HEK293 (cell line): Measurements from ENCODE around the gene CD47.

Experiments used
- CTCF ChIA-PET: fragments of 350-600 bp; formaldehyde crosslinking; extraction: SDS; loops from one replicate; lab custom pipeline; 2021; ENCODE audit warnings: antibody characterized with exemption; lab: Yijun Ruan, JAX
- POLR2A ChIA-PET: fragments of 300-600 bp; formaldehyde crosslinking; extraction: SDS; loops from one replicate; lab custom pipeline; 2020; ENCODE audit warnings: antibody characterized with exemption, inconsistent platforms; lab: Yijun Ruan, JAX
- H3K27ac ChIP-seq: fragments of 200-500 bp; sonication (Bioruptor generic); 2 replicates; pipeline ENCODE4 v1.5.1; 2014; ENCODE audit warnings: low read depth, low read length, control low read depth, inconsistent platforms; ENCODE audit errors: extremely low read depth
- H3K36me3 ChIP-seq, 2 experiments: fragments of 200-500 bp in 1 of 2; sonication (Bioruptor generic) in 1 of 2; 1 replicate in 1 of 2; 2 replicates in 1 of 2; pipeline ENCODE4 v1.5.1; 2014 to 2017; ENCODE audit warnings: inconsistent platforms in 2 of 2, low read length in 2 of 2; ENCODE audit not compliant: control insufficient read depth in 2 of 2, insufficient read depth in 1 of 2
- H3K4me1 ChIP-seq: fragments of 200-500 bp; sonication (Bioruptor generic); 2 replicates; pipeline ENCODE4 v1.5.1; 2014; ENCODE audit warnings: mild to moderate bottlenecking, low read length, inconsistent platforms; ENCODE audit not compliant: control insufficient read depth, insufficient read depth
- H3K4me3 ChIP-seq: 2 replicates; pipeline ENCODE4 v1.5.1; 2011; ENCODE audit warnings: low read depth, mild to moderate bottlenecking, control low read depth, low read length, moderate library complexity
- H3K9me3 ChIP-seq: fragments of 200-500 bp; sonication (Bioruptor generic); 2 replicates; pipeline ENCODE4 v1.5.1; 2014; ENCODE audit warnings: low read depth, low read length, inconsistent platforms; ENCODE audit not compliant: control insufficient read depth, insufficient read depth
- IKZF3 ChIP-seq: fragments of 450-650 bp; IDR thresholded peaks from 2 replicates; pipeline ENCODE4 v1.5.0; 2018; ENCODE audit warnings: missing biosample characterization, mild to moderate bottlenecking, missing genetic modification characterization, moderate library complexity
- MZF1 ChIP-seq: fragments of 450-650 bp; formaldehyde crosslinking; IDR thresholded peaks from 2 replicates; pipeline ENCODE4 v1.5.1; 2017; ENCODE audit warnings: missing biosample characterization, missing genetic modification characterization, borderline replicate concordance
- PRDM1 ChIP-seq: fragments of 450-650 bp; formaldehyde crosslinking; IDR thresholded peaks from 2 replicates; pipeline ENCODE4; 2016; ENCODE audit warnings: missing biosample characterization, missing genetic modification characterization
- YY1 ChIP-seq: fragments of 450-650 bp; formaldehyde crosslinking; IDR thresholded peaks from 2 replicates; pipeline ENCODE4 v1.5.1; 2018; ENCODE audit warnings: missing biosample characterization, missing genetic modification characterization
- ZEB2 ChIP-seq: fragments of 450-650 bp; formaldehyde crosslinking; IDR thresholded peaks from 2 replicates; pipeline ENCODE4 v1.5.1; 2016; ENCODE audit warnings: missing biosample characterization, missing genetic modification characterization
- ZIC2 ChIP-seq: fragments of 450-650 bp; formaldehyde crosslinking; IDR thresholded peaks from 2 replicates; pipeline ENCODE4 v1.5.1; 2016; ENCODE audit warnings: missing biosample characterization, missing genetic modification characterization
- ZNF112 ChIP-seq: fragments of 450-650 bp; formaldehyde crosslinking; IDR thresholded peaks from 2 replicates; pipeline ENCODE4 v1.5.0; 2017; ENCODE audit warnings: missing biosample characterization, missing genetic modification characterization
- ZNF174 ChIP-seq: fragments of 450-650 bp; formaldehyde crosslinking; IDR thresholded peaks from 2 replicates; pipeline ENCODE4 v1.5.0; 2017; ENCODE audit warnings: missing biosample characterization, mild to moderate bottlenecking, missing genetic modification characterization
- ZNF202 ChIP-seq: fragments of 450-650 bp; formaldehyde crosslinking; IDR thresholded peaks from 2 replicates; pipeline ENCODE4 v1.5.1; 2016; ENCODE audit warnings: missing biosample characterization, missing genetic modification characterization, borderline replicate concordance
- ZNF211 ChIP-seq: fragments of 450-650 bp; formaldehyde crosslinking; IDR thresholded peaks from 2 replicates; pipeline ENCODE4 v1.5.1; 2016; ENCODE audit warnings: low read depth, missing biosample characterization, missing genetic modification characterization
- ZNF311 ChIP-seq: fragments of 450-650 bp; formaldehyde crosslinking; IDR thresholded peaks from 2 replicates; pipeline ENCODE4 v1.5.1; 2017; ENCODE audit warnings: missing biosample characterization, missing genetic modification characterization, borderline replicate concordance
- ZNF350 ChIP-seq: fragments of 450-650 bp; formaldehyde crosslinking; IDR thresholded peaks from 2 replicates; pipeline ENCODE4 v1.5.0; 2017; ENCODE audit warnings: missing biosample characterization, mild to moderate bottlenecking, missing genetic modification characterization
- ZNF426 ChIP-seq: fragments of 450-650 bp; formaldehyde crosslinking; IDR thresholded peaks from 2 replicates; pipeline ENCODE4 v1.5.1; 2017; ENCODE audit warnings: missing biosample characterization, missing genetic modification characterization, mild to moderate bottlenecking, inconsistent platforms, moderate library complexity
- ZNF544 ChIP-seq: fragments of 450-650 bp; formaldehyde crosslinking; IDR thresholded peaks from 2 replicates; pipeline ENCODE4 v1.5.0; 2017; ENCODE audit warnings: missing biosample characterization, missing genetic modification characterization
- ZNF548 ChIP-seq: fragments of 450-650 bp; formaldehyde crosslinking; IDR thresholded peaks from 2 replicates; pipeline ENCODE4 v1.5.1; 2016; ENCODE audit warnings: missing biosample characterization, missing genetic modification characterization
- ZNF600 ChIP-seq: fragments of 450-650 bp; formaldehyde crosslinking; IDR thresholded peaks from 2 replicates; pipeline ENCODE4 v1.5.1; 2016; ENCODE audit warnings: missing biosample characterization, missing genetic modification characterization
- ZNF629 ChIP-seq: fragments of 450-650 bp; formaldehyde crosslinking; IDR thresholded peaks from 2 replicates; pipeline ENCODE4 v1.5.1; 2017; ENCODE audit warnings: missing biosample characterization, missing genetic modification characterization
- ZNF654 ChIP-seq: fragments of 450-650 bp; formaldehyde crosslinking; IDR thresholded peaks from 2 replicates; pipeline ENCODE4 v1.5.1; 2016; ENCODE audit warnings: low read depth, missing biosample characterization, missing genetic modification characterization
- ZNF777 ChIP-seq: fragments of 450-650 bp; formaldehyde crosslinking; IDR thresholded peaks from 2 replicates; pipeline ENCODE4 v1.5.1; 2017; ENCODE audit warnings: missing biosample characterization, missing genetic modification characterization, borderline replicate concordance
- ZNF843 ChIP-seq: fragments of 450-650 bp; formaldehyde crosslinking; IDR thresholded peaks from 2 replicates; pipeline ENCODE4 v1.5.1; 2016; ENCODE audit warnings: missing biosample characterization, missing genetic modification characterization
- TF ChIP-seq, protein P1 (sequence below): fragments of 450-650 bp; formaldehyde crosslinking; conservative IDR thresholded peaks from 2 replicates; pipeline ENCODE4 v1.5.1; 2016; ENCODE audit warnings: low read depth, missing biosample characterization, missing genetic modification characterization
- TF ChIP-seq, protein P2 (sequence below): fragments of 450-650 bp; formaldehyde crosslinking; IDR thresholded peaks from 2 replicates; pipeline ENCODE4 v1.5.1; 2016; ENCODE audit warnings: missing biosample characterization, missing genetic modification characterization
- TF ChIP-seq, protein P3 (sequence below): fragments of 450-650 bp; IDR thresholded peaks from 2 replicates; pipeline ENCODE4 v1.5.1; 2018; ENCODE audit warnings: missing biosample characterization, missing genetic modification characterization

Gene CD47

DNA sequence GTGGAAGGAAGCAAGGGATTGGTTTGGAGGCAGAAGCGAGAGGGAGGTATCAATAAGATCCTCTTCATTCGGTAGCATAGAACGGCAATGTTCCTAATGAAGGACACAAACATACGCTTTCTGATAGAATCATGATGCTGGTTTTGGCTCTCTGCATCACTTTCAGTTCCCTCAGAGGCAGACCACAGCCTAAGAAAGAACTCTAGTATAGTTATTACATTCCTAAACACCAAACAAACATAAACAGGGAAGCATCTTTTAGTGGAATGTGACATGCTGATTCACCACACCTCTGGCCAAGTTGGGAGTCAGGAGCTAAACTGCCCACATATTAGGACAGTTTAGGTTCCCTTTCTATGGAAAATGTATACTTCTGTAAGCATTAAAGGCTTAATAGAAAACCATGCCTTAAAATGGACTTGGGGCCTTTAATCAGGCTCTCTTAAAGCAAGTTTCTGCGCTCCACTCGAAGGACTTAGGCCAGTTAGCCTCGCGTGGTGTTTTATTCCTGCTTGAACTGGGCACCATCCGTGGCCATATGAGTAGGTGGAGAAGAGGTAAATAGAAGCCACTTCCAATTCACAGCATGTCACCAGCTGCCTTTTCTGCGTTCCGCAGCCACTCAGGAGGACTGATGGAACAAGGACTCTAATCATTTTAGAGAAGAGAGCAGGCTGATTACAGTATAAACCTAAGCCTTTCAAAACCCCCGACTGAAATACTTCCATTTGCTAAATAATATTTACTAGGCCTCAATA lies 53.7 kb downstream of the CD47 start:
- no peak for TF ChIP-seq ZNF112
- no peak for TF ChIP-seq ZNF174
- TF ChIP-seq, protein P1, sequence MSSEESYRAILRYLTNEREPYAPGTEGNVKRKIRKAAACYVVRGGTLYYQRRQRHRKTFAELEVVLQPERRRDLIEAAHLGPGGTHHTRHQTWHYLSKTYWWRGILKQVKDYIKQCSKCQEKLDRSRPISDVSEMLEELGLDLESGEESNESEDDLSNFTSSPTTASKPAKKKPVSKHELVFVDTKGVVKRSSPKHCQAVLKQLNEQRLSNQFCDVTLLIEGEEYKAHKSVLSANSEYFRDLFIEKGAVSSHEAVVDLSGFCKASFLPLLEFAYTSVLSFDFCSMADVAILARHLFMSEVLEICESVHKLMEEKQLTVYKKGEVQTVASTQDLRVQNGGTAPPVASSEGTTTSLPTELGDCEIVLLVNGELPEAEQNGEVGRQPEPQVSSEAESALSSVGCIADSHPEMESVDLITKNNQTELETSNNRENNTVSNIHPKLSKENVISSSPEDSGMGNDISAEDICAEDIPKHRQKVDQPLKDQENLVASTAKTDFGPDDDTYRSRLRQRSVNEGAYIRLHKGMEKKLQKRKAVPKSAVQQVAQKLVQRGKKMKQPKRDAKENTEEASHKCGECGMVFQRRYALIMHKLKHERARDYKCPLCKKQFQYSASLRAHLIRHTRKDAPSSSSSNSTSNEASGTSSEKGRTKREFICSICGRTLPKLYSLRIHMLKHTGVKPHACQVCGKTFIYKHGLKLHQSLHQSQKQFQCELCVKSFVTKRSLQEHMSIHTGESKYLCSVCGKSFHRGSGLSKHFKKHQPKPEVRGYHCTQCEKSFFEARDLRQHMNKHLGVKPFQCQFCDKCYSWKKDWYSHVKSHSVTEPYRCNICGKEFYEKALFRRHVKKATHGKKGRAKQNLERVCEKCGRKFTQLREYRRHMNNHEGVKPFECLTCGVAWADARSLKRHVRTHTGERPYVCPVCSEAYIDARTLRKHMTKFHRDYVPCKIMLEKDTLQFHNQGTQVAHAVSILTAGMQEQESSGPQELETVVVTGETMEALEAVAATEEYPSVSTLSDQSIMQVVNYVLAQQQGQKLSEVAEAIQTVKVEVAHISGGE (tag by site-specific recombination): no peak
- no peak for TF ChIP-seq ZNF600
- TF ChIP-seq ZNF777 (tag by site-specific recombination): no peak
- TF ChIP-seq ZNF311 (tag by site-specific recombination): no peak
- no peak for TF ChIP-seq ZIC2 (tag by site-specific recombination)
- no peak for TF ChIP-seq ZNF211
- no peak for TF ChIP-seq ZNF843
- no peak for TF ChIP-seq ZNF629 (tag by site-specific recombination)
- no peak for TF ChIP-seq MZF1 (tag by site-specific recombination)
- TF ChIP-seq ZNF426 (tag by site-specific recombination): no peak
- TF ChIP-seq ZNF202 (tag by site-specific recombination): no peak
- TF ChIP-seq, protein P2, sequence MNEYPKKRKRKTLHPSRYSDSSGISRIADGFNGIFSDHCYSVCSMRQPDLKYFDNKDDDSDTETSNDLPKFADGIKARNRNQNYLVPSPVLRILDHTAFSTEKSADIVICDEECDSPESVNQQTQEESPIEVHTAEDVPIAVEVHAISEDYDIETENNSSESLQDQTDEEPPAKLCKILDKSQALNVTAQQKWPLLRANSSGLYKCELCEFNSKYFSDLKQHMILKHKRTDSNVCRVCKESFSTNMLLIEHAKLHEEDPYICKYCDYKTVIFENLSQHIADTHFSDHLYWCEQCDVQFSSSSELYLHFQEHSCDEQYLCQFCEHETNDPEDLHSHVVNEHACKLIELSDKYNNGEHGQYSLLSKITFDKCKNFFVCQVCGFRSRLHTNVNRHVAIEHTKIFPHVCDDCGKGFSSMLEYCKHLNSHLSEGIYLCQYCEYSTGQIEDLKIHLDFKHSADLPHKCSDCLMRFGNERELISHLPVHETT (tag by site-specific recombination): no peak
- TF ChIP-seq, protein P3, sequence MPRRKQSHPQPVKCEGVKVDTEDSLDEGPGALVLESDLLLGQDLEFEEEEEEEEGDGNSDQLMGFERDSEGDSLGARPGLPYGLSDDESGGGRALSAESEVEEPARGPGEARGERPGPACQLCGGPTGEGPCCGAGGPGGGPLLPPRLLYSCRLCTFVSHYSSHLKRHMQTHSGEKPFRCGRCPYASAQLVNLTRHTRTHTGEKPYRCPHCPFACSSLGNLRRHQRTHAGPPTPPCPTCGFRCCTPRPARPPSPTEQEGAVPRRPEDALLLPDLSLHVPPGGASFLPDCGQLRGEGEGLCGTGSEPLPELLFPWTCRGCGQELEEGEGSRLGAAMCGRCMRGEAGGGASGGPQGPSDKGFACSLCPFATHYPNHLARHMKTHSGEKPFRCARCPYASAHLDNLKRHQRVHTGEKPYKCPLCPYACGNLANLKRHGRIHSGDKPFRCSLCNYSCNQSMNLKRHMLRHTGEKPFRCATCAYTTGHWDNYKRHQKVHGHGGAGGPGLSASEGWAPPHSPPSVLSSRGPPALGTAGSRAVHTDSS (tag by site-specific recombination): no peak
- TF ChIP-seq IKZF3 (tag by site-specific recombination): no peak
- no peak for TF ChIP-seq ZNF654 (tag by site-specific recombination)
- TF ChIP-seq YY1: no peak
- TF ChIP-seq ZEB2: no peak
- ChIA-PET CTCF (interaction anchor here (1.1 kb wide), 1 partner anchor 109 kb away, joined by 3 read pairs; no protein-coding TSS in a partner anchor), POLR2A (no interaction called here)
- no peaks in the 10 kb centered on the region for H3K36me3 ChIP-seq
- H3K4me1 ChIP-seq: no peaks in the 10 kb centered on the region
- no peak overlapping the region for H3K27ac ChIP-seq
- no peak overlapping the region for H3K4me3 ChIP-seq
- H3K9me3 ChIP-seq: no peaks in the 10 kb centered on the region

DNA sequence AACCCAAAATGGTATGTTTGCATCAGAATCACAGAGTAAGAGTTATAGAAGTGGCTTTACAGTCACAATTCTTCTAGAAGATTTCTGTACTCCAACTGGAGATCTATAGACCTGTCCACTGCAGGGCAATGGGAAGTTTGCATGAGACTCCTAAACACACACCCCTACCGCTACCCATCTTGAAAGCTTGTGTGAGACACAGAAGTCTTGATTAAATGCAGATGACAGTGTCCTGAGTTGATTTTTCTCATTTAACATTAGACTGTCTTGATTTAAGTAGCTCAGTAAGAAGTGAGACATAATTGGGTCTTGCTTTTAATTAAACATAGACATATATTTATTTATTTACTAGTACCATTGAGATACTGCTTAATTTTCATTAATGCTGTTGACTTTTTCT lies 54.4 kb downstream of the CD47 start:
- ChIA-PET CTCF (interaction anchor here (1.1 kb wide), 1 partner anchor 108 kb away, joined by 3 read pairs; no protein-coding TSS in a partner anchor), POLR2A (no interaction called here)
- no peak overlapping the region for H3K27ac ChIP-seq
- H3K4me3 ChIP-seq: no peak overlapping the region
- no peaks in the 10 kb centered on the region for H3K36me3 ChIP-seq
- no peak for TF ChIP-seq ZNF350
- TF ChIP-seq PRDM1 (tag by site-specific recombination): no peak
- no peak for TF ChIP-seq ZNF548 (tag by site-specific recombination)
- no peak for TF ChIP-seq ZNF544 (tag by site-specific recombination)
- H3K4me1 ChIP-seq: no peaks in the 10 kb centered on the region
- no peaks in the 10 kb centered on the region for H3K9me3 ChIP-seq
